ENCODE data around the gene SLC12A1. TPM values are rescaled to one million over a fixed set of nuclear protein-coding genes. Genes with fewer than 3 reads are reported as not detected.

SLC12A1 gene
- total RNA-seq, 4 donors from 2014 or later, result not detected

DNA sequence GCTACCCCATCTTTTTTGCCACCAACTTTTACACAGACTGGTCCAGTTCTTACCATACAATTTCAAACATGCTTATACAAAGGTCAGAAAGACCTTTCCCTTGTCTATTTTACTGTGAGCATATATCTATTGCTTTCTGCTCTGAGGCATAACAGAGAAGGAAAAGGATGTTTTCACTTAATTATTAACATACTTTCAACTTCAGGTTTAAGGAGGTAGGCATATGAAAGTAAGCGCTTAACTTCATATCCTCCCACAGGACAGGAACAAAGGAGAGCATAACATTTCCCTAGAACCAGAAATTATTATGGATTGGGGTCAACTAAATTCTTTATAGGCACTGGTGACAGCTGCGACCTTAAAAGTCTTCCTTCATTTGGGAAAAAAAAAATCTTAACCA, 29.1 kb upstream of the SLC12A1 start:
- peaks cover 0 to 6% of the 10 kb centered on the region in 2 donors for H3K4me1 ChIP-seq
- no peak for DNase-seq
- intact Hi-C loops (cut with DNase I; ENCODE audit: low total_unique reads), result no loop called here
- H3K27me3 ChIP-seq, result peaks cover 8 to 25% (median 23%) of the 10 kb centered on the region in 3 donors
- TF ChIP-seq CTCF (IDR thresholded peaks at IDR 0.05 in 4 of 5, conservative IDR thresholded peaks at IDR 0.05 in 1 of 5) (no peak), POLR2A (IDR thresholded peaks at IDR 0.05) (no peak)
- H3K4me3 ChIP-seq, result peak overlapping the region in 3 of 4 donors; percentile 48 to 61 (median 55)
- no peak for ATAC-seq
- H3K36me3 ChIP-seq, result no peaks in the 10 kb centered on the region
- H3K9me3 ChIP-seq, result no peaks in the 10 kb centered on the region
- H3K27ac ChIP-seq, result peak overlapping the region in 1 of 4 donors; percentile 27
- in situ Hi-C loops (cut with MboI; ENCODE audit: low sequenced_read_pairs in 4 of 4), result no loop called here

DNA sequence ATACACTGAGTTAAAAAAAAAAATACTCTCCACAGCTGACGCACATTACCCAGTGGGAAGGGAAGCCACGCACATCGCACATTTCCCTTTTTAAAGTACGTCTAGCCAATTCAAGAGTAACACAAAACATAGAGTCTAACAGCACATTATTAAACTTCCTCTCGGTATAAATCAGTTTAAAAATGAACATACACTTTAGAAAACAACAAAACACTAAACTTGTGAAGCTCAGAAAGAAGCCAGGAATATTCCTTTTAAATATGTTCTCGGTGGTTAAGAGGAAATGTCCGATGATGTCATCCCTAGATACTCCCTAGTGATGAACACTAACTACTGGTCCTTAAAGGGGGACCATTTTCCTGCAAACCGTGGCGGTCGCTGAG, 28.7 kb upstream of the SLC12A1 start:
- intact Hi-C loops (cut with DNase I; ENCODE audit: low total_unique reads) (no loop called here), in situ Hi-C loops (cut with MboI; ENCODE audit: low sequenced_read_pairs in 4 of 4) (no loop called here)
- H3K27me3 ChIP-seq, result peaks cover 8 to 25% (median 23%) of the 10 kb centered on the region in 3 donors
- peak overlapping the region; percentile 48 to 61 (median 56) for H3K4me3 ChIP-seq
- H3K9me3 ChIP-seq, result no peaks in the 10 kb centered on the region
- DNase-seq (no peak), ATAC-seq (peak in 1 of 2 donors; percentile 51)
- peaks cover 0 to 6% of the 10 kb centered on the region in 2 donors for H3K4me1 ChIP-seq
- H3K27ac ChIP-seq, result peak overlapping the region; percentile 27 to 49 (median 30)
- TF ChIP-seq CTCF (IDR thresholded peaks at IDR 0.05 in 4 of 5, conservative IDR thresholded peaks at IDR 0.05 in 1 of 5) (no peak), POLR2A (IDR thresholded peaks at IDR 0.05) (no peak)
- no peaks in the 10 kb centered on the region for H3K36me3 ChIP-seq

DNA sequence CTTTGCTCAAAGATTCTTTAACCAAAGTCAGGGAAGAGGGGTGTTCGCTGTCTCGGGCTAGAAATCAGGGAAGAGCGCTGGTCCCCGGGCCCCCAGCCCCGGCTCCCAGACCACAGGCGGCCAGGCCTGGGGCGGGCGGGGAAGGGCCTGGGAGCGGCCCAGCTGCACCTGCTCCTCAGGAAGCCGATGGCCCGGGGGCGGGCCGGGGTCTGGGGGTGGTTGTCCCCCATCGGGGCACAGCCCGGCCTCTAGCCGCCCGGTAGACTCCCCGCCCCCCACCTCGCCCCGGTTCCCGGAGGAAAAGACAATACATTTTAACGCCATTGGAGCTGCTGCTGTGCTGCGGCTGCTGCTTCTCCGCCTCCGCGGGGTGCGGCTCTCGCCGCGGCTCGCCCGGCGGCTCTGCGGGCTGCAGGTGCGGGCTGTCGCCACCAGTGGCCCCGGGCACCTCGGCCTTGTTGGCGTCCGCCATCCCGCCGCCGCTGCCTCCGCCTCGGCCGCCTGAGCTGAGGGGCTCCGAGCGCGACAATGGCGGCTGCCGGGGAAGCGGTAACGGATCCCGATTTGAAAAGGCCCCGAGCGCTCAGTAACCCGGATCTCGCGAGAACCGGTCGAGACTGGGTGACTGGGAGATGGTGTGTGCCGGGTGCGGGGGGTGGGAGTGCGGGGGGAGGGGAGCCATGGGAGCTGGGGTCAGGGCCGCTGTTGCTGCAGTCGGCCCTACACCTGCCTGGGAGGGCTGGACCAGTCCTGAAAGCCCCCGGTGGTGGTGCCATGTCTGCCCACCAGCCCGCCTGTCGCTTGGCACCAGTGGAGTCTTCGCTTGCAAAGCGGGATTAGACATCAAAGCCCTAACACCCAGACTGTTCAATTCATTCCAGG, 28.1 kb upstream of the SLC12A1 start, which contains the start of gene MYEF2:
MYEF2 (minus strand) TSS at position 530 of the 882 bp plus-strand sequence; CDS start at position 472, 58 bp downstream.
- Histone ChIP-seq H3K36me3 (no peaks in the 10 kb centered on the region), H3K4me1 (peaks cover 0 to 6% of the 10 kb centered on the region in 2 donors), H3K27me3 (peaks cover 8 to 25% (median 23%) of the 10 kb centered on the region in 3 donors), H3K9me3 (no peaks in the 10 kb centered on the region), H3K27ac (peak within 1 kb of the TSS; percentile 27 to 49 (median 30)), H3K4me3 (peak within 1 kb of the TSS; percentile 48 to 61 (median 56))
- intact Hi-C loops (cut with DNase I; ENCODE audit: low total_unique reads), result no loop called here
- no peak for TF ChIP-seq CTCF (IDR thresholded peaks at IDR 0.05 in 4 of 5, conservative IDR thresholded peaks at IDR 0.05 in 1 of 5)
- no peak for TF ChIP-seq POLR2A (IDR thresholded peaks at IDR 0.05)
- ATAC-seq (peak in 1 of 2 donors; percentile 24), DNase-seq (peak in 1 of 2 donors; percentile 11)
- in situ Hi-C loops (cut with MboI; ENCODE audit: low sequenced_read_pairs in 4 of 4), result no loop called here

DNA sequence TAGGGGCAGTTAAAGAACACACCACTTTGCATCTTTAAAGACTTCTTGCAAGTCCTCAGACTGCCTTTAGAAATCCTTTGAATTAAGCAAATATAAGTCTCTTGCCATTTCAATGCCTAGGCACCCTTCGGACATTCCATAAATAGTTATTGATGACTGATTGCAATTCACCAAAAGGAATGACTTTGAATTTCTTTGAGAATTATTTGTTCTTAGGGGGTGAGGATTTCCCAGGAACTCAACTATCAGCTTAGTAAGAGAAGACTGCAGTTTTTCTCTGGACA, 27.5 kb upstream of the SLC12A1 start:
- in situ Hi-C loops (cut with MboI; ENCODE audit: low sequenced_read_pairs in 4 of 4) (no loop called here), intact Hi-C loops (cut with DNase I; ENCODE audit: low total_unique reads) (no loop called here)
- TF ChIP-seq CTCF (IDR thresholded peaks at IDR 0.05 in 4 of 5, conservative IDR thresholded peaks at IDR 0.05 in 1 of 5) (no peak), POLR2A (IDR thresholded peaks at IDR 0.05) (no peak)
- DNase-seq, result no peak
- Histone ChIP-seq H3K4me3 (peak overlapping the region in 2 of 4 donors; percentile 56 to 61), H3K4me1 (peaks cover 0 to 6% of the 10 kb centered on the region in 2 donors), H3K27me3 (peaks cover 8 to 25% (median 23%) of the 10 kb centered on the region in 3 donors), H3K36me3 (no peaks in the 10 kb centered on the region), H3K9me3 (no peaks in the 10 kb centered on the region), H3K27ac (no peak overlapping the region)
- ATAC-seq, result no peak
